Activated CD8-positive, alpha-beta T cell treated with anti-CD3 and anti-CD28 coated beads, Interleukin-2, amount 10 ng/mL, durations not matched to agents 7 days and 5 days (primary cell): ENCODE results near the gene UQCRC2. TPM values are rescaled to one million over a fixed set of nuclear protein-coding genes. Genes with fewer than 3 reads are reported as not detected.
"Not testable (repeated sequence)": the region's sequence is repeated elsewhere in the genome, so short reads cannot be mapped to it uniquely, and the experiment has no call there.

ENCODE experiments used
- ATAC-seq: fragments of 150-1000 bp; cut with Tn5 transposase; one replicate; pipeline ENCODE4 v1.10.0; 2021; ENCODE audit warnings: moderate library complexity
- CTCF ChIA-PET: fragments of 350-600 bp; sonication (Branson Sonifier 250); formaldehyde crosslinking; loops from one replicate; lab custom pipeline; 2021; ENCODE audit warnings: antibody characterized with exemption; lab: Charles Lee
- POLR2A ChIA-PET: fragments of 350-600 bp; sonication (Branson Sonifier 250); formaldehyde crosslinking; loops from one replicate; lab custom pipeline; 2021; ENCODE audit warnings: antibody characterized with exemption; lab: Charles Lee
- DNase-seq: peaks from one replicate; pipeline ENCODE4 v3.0.0-alpha.2; 2020
- H3K27ac Mint-ChIP-seq: one replicate; pipeline ENCODE4 v1.8.0; 2021; ENCODE audit warnings: mild to moderate bottlenecking, mixed read lengths
- H3K27me3 Mint-ChIP-seq: one replicate; pipeline ENCODE4 v1.8.0; 2021; ENCODE audit warnings: low read depth, mixed read lengths
- H3K36me3 Mint-ChIP-seq: one replicate; pipeline ENCODE4 v1.8.0; 2021; ENCODE audit warnings: low read depth, mixed read lengths
- H3K4me1 Mint-ChIP-seq: one replicate; pipeline ENCODE4 v1.8.0; 2021; ENCODE audit warnings: low read depth, mixed read lengths
- H3K4me3 Mint-ChIP-seq: one replicate; pipeline ENCODE4 v1.8.0; 2021; ENCODE audit warnings: mild to moderate bottlenecking, mixed read lengths
- H3K9me3 Mint-ChIP-seq: one replicate; pipeline ENCODE4 v1.8.0; 2022; ENCODE audit warnings: mixed read lengths; ENCODE audit not compliant: insufficient read depth
- total RNA-seq, 2 experiments: library from RNA; stranded (reverse); gene quantifications; one replicate each; pipeline ENCODE4 v1.2.3, GENCODE V29; 2021

The UQCRC2 gene
- total RNA-seq, 2 experiments from 2014 or later = 231 to 238 TPM

DNA sequence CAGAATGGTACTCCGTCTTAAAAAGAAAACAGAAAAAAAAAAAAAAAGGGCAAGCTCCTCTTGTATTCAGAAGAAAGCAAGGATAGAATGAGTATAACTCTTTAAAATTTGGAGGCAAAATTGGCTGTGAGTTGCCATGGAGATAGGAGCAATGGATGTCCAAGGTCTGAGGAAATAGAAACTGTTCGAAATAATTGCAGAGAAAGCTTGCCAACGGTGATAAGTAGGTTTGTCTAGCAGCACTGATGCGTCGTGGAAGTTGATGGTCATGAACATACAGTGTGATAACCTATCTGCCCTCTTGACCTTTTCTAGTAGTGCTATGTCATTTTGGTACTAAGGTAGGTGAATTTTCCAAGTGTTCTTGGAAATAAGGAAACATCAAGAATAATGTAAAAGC, 57.7 kb downstream of the UQCRC2 start:
- no peak overlapping the region for H3K27ac Mint-ChIP-seq
- H3K4me3 Mint-ChIP-seq = no peak overlapping the region
- H3K4me1 Mint-ChIP-seq = peaks cover 40% of the 10 kb centered on the region
- H3K9me3 Mint-ChIP-seq = no peaks in the 10 kb centered on the region
- peaks cover 5% of the 10 kb centered on the region for H3K36me3 Mint-ChIP-seq
- ATAC-seq (no peak), DNase-seq (no peak)
- POLR2A ChIA-PET = no interaction called here
- H3K27me3 Mint-ChIP-seq = peaks cover 2% of the 10 kb centered on the region
- CTCF ChIA-PET = interaction anchor here (0.5 to 8.2 kb wide), 3 partner anchors 30 to 178 kb away, joined by 3 to 139 read pairs (median 5); no protein-coding TSS in a partner anchor

DNA sequence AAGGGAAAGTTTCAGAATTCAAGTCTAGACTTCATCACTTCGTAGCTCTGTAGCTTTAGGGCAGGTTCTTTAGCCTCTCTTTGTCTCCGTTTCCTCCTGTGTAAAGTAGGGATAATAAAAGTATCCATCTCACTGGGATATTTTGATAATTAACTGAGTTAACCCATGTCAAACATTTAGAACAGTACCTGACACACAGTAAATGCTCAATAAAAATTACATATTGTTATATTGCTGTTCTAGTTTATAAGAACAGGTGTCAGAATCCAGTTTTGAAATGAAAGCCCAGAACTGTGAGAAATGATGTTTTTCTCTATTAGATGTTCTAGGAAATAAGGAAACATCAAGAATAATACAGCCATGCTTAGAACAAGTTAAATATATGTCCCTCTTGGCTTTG, 59.1 kb downstream of the UQCRC2 start:
- H3K36me3 Mint-ChIP-seq = peaks cover 5% of the 10 kb centered on the region
- ATAC-seq (no peak), DNase-seq (no peak)
- H3K4me1 Mint-ChIP-seq = peaks cover 34% of the 10 kb centered on the region
- ChIA-PET POLR2A (no interaction called here), CTCF (interaction anchor here (0.7 to 3.4 kb wide), 4 partner anchors 10 to 176 kb away, joined by 3 to 17 read pairs (median 6); no protein-coding TSS in a partner anchor)
- H3K27ac Mint-ChIP-seq = no peak overlapping the region
- H3K9me3 Mint-ChIP-seq = no peaks in the 10 kb centered on the region
- H3K4me3 Mint-ChIP-seq = no peak overlapping the region
- no peaks in the 10 kb centered on the region for H3K27me3 Mint-ChIP-seq

DNA sequence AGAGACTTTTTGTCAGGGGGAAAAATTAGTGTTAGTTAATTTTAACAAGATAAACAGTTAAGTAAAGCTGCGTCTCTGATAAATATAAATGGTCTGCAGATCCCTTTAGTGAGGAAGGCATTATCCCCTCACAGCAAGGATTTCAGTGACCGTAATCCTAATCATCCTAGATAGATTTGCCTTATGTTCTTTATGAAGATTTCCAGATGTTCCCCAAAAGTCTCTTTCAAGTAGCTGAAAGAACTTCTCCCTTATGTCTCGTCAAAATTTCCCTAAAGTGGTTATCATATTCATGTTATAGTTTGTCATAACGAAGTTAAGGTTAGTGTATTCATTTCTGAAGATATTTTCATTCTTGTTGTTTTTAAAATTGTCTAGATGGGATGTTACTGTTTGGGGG, 60.3 kb downstream of the UQCRC2 start:
- ChIA-PET CTCF (interaction anchor here (0.7 to 3.4 kb wide), 3 partner anchors 33 to 1487 kb away, joined by 3 to 17 read pairs (median 3); no protein-coding TSS in a partner anchor), POLR2A (no interaction called here)
- no peak for DNase-seq
- H3K4me3 Mint-ChIP-seq = no peak overlapping the region
- H3K27me3 Mint-ChIP-seq = no peaks in the 10 kb centered on the region
- no peaks in the 10 kb centered on the region for H3K9me3 Mint-ChIP-seq
- ATAC-seq = no peak
- H3K36me3 Mint-ChIP-seq = peaks cover 5% of the 10 kb centered on the region
- H3K4me1 Mint-ChIP-seq = peaks cover 31% of the 10 kb centered on the region
- no peak overlapping the region for H3K27ac Mint-ChIP-seq

DNA sequence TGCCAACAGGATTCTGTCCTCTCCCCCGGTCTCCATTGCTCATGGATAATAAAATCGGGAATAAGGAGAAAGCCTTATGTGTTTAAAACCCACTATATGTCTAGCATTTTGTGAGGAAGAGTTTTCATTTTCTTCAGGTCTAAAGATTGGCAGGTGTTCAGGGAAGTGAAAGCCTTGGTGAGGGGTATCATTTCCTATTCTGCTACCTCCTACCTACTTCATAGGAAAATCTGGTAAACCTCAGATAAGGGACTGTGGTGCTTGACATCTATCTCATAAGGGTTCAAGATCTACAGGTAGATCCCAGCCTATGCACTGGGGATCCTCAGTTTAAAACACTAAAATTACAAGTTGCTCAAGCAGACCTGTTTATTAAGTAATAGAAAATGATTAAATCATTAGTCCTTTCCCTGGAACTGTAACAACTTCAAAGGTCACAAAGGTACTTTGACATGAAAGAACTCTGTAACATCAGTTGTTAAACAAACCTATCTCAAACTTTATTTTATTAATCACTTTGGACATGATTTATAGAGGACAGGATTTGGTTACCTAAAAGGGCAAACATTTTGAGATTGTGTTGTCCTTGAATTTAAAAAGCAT, 61.2 kb downstream of the UQCRC2 start:
- peaks cover 5% of the 10 kb centered on the region for H3K36me3 Mint-ChIP-seq
- H3K9me3 Mint-ChIP-seq = no peaks in the 10 kb centered on the region
- no peak for DNase-seq
- CTCF ChIA-PET = interaction anchor here (3.4 kb wide), 1 partner anchor 64 kb away, joined by 17 read pairs; no protein-coding TSS in a partner anchor
- H3K4me1 Mint-ChIP-seq = peaks cover 26% of the 10 kb centered on the region
- no peak overlapping the region for H3K27ac Mint-ChIP-seq
- no peak overlapping the region for H3K4me3 Mint-ChIP-seq
- POLR2A ChIA-PET = no interaction called here
- H3K27me3 Mint-ChIP-seq = no peaks in the 10 kb centered on the region
- no peak for ATAC-seq

DNA sequence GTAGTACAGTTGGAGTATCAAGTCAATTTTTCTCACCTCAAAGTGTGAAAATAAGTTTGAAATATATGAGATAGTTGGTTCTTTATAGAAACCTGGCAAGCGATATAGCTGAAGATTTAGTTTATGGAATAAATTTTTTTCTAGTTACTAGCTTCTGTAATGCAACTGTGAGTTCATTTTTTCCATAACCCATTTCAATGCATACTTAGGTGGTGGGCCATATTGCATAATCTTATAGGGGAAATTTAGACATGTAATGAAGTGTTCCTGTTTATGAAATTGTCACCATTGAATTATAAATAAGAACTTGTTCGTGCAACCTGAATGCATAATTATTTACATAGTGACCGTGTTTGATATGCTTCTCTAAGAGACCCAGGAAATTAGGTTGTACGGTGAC, 63.8 kb downstream of the UQCRC2 start:
- Mint-ChIP-seq H3K4me1 (peaks cover 12% of the 10 kb centered on the region), H3K9me3 (no peaks in the 10 kb centered on the region), H3K36me3 (no peaks in the 10 kb centered on the region), H3K4me3 (no peak overlapping the region), H3K27me3 (no peaks in the 10 kb centered on the region), H3K27ac (no peak overlapping the region)
- CTCF ChIA-PET = interaction anchor here (1.0 to 4.1 kb wide), 6 partner anchors 10 to 172 kb away, joined by 3 to 35 read pairs (median 6); partner anchors contain the start of gene PDZD9
- no peak for DNase-seq
- no peak for ATAC-seq
- POLR2A ChIA-PET = no interaction called here

DNA sequence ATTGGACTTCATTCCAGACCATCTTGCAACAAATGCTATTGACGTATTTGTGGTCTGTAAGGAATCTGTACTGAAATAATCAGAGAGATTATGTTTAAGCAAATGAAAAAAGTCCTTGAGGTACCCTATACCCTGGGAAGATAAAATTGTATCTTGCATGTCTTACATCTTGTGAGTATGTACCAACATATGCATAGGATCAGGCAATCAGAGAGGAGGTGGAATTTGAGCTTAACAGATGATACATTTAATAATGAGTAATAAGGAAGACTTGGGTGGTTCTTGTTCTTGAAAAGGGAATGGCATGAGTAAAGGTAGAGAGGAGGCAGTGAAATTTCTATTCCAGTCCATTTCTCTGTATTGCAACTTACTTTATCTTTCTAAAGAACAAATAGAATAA, 65.4 kb downstream of the UQCRC2 start:
- Mint-ChIP-seq H3K27ac (no peak overlapping the region), H3K4me1 (peaks cover 11% of the 10 kb centered on the region), H3K4me3 (no peak overlapping the region), H3K27me3 (no peaks in the 10 kb centered on the region), H3K36me3 (no peaks in the 10 kb centered on the region), H3K9me3 (no peaks in the 10 kb centered on the region)
- ATAC-seq (no peak), DNase-seq (no peak)
- ChIA-PET POLR2A (no interaction called here), CTCF (interaction anchor here (4.1 kb wide), 1 partner anchor 60 kb away, joined by 35 read pairs; no protein-coding TSS in a partner anchor)

DNA sequence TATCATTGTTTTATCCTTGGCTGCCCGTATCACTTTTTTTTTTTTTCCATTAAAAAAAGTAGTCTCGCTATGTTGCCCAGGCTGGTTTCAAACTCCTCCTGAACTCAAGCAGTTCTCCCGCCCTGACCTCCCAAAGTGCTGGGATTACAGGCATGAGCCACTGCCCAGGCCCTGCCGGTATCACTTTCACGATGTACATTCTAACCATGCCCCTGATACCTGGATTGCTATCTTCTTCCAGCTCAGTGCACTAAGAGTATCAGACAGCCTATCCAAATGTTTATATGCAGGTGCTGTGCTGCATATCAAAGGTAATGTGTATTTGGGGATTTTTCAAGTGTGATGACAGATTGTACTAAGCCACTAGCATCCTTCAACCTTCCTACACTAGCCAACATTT, 69.0 kb downstream of the UQCRC2 start:
- H3K9me3 Mint-ChIP-seq = no peaks in the 10 kb centered on the region
- peaks cover 2% of the 10 kb centered on the region for H3K4me1 Mint-ChIP-seq
- H3K27ac Mint-ChIP-seq = no peak overlapping the region
- POLR2A ChIA-PET = no interaction called here
- no peak overlapping the region for H3K4me3 Mint-ChIP-seq
- DNase-seq (no peak), ATAC-seq (no peak)
- CTCF ChIA-PET = interaction anchor here (0.6 to 1.6 kb wide), 3 partner anchors 56 to 833 kb away, joined by 3 to 8 read pairs (median 3); no protein-coding TSS in a partner anchor
- no peaks in the 10 kb centered on the region for H3K27me3 Mint-ChIP-seq
- H3K36me3 Mint-ChIP-seq = no peaks in the 10 kb centered on the region

DNA sequence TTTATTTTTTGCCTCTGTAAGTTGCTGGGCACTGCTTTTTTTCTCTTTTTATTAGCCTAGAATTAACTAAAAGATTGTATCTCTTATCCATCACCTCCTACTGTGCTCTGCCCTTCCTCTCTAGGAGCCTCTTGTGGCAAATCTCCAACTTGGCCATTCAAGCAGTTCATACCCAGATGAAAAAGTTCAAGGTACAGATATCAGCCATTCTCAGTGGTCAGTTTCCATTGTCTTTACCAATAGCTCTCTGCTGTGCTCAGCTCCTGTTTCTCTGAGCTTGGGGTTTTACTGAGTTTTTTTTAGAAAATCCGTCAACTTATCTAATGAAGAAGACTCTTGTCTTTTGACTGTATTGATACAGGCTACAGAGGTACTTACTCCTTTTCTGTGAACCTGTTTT, 70.3 kb downstream of the UQCRC2 start:
- Mint-ChIP-seq H3K4me1 (peaks cover 2% of the 10 kb centered on the region), H3K4me3 (no peak overlapping the region), H3K27me3 (no peaks in the 10 kb centered on the region), H3K27ac (no peak overlapping the region), H3K9me3 (no peaks in the 10 kb centered on the region), H3K36me3 (no peaks in the 10 kb centered on the region)
- no peak for ATAC-seq
- no peak for DNase-seq
- CTCF ChIA-PET = no interaction called here
- POLR2A ChIA-PET = interaction anchor here (0.6 kb wide), 1 partner anchor 20 kb away, joined by 3 read pairs; no protein-coding TSS in a partner anchor

DNA sequence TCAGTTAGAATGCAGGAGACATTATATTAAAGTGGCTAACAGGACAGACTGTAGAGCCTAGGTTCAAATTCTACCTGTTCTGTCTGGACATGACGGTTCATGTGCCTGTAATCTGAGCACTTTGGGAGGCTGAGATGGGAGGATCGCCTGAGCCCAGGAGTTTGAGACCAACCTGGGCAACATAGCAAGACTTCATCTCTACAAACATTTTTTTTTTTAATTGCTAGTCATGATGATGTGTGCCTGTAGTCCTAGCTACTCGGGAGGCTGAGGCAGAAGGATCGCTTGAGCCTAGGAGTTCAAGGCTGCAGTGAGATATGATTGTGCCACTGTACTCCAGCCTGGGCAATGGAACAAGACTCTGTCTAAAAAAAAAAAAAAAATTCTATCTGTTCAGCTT, 71.6 kb downstream of the UQCRC2 start:
- ATAC-seq, H3K27ac Mint-ChIP-seq, H3K36me3 Mint-ChIP-seq, DNase-seq, H3K27me3 Mint-ChIP-seq, H3K4me1 Mint-ChIP-seq, H3K4me3 Mint-ChIP-seq, POLR2A ChIA-PET, H3K9me3 Mint-ChIP-seq: not testable (repeated sequence)
- CTCF ChIA-PET = interaction anchor here (5.4 kb wide), 1 partner anchor 53 kb away, joined by 21 read pairs; no protein-coding TSS in a partner anchor

DNA sequence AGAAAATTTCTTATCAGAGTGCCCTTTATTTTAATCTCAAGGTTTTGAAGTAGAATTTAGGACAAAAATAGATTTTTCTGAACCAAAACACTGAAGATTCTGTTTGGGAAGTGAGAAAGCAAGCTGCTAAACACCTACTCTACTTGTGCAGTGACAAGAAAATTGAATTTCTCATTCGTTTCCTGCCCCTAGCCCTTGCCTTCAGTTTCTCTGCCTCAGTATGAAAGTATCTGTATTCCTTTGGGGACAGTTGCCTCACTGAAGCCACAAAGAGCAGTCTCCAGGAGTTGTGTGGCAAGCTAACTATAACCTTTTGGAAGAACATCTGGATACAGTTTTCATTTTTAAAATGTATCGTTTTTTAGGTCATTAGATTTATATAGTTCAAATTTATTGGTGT, 74.5 kb downstream of the UQCRC2 start:
- peaks cover 9% of the 10 kb centered on the region for H3K36me3 Mint-ChIP-seq
- no peak overlapping the region for H3K4me3 Mint-ChIP-seq
- CTCF ChIA-PET = interaction anchor here (1.3 to 5.4 kb wide), 2 partner anchors 50 to 114 kb away, joined by 3 to 21 read pairs; no protein-coding TSS in a partner anchor
- peaks cover 12% of the 10 kb centered on the region for H3K4me1 Mint-ChIP-seq
- POLR2A ChIA-PET = no interaction called here
- ATAC-seq (no peak), DNase-seq (no peak)
- H3K27me3 Mint-ChIP-seq = no peaks in the 10 kb centered on the region
- H3K27ac Mint-ChIP-seq = no peak overlapping the region
- no peaks in the 10 kb centered on the region for H3K9me3 Mint-ChIP-seq

DNA sequence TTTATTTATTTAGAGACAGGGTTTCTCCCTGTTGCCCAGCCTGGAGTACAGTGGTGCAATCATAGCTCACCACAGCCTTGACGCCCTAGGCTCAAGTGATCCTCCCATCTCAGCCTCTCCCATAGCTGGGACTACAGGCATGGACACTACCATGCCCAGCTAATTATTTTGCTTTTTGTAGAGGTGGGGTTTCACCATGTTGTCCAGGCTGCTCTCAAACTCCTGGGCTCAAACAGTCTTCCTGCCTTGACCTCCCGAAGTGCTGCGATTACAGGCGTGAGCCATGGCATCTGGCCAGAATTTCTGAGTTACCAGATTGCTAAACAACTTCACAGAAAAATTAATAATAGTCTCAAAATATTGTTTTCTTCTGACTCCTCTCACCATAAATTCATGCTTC, 76.5 kb downstream of the UQCRC2 start:
- H3K9me3 Mint-ChIP-seq = no peaks in the 10 kb centered on the region
- H3K27me3 Mint-ChIP-seq = no peaks in the 10 kb centered on the region
- H3K4me3 Mint-ChIP-seq = no peak overlapping the region
- H3K27ac Mint-ChIP-seq = no peak overlapping the region
- CTCF ChIA-PET = interaction anchor here (5.4 kb wide), 1 partner anchor 48 kb away, joined by 21 read pairs; no protein-coding TSS in a partner anchor
- DNase-seq (no peak), ATAC-seq (no peak)
- H3K36me3 Mint-ChIP-seq = peaks cover 11% of the 10 kb centered on the region
- POLR2A ChIA-PET = no interaction called here
- peaks cover 17% of the 10 kb centered on the region for H3K4me1 Mint-ChIP-seq

DNA sequence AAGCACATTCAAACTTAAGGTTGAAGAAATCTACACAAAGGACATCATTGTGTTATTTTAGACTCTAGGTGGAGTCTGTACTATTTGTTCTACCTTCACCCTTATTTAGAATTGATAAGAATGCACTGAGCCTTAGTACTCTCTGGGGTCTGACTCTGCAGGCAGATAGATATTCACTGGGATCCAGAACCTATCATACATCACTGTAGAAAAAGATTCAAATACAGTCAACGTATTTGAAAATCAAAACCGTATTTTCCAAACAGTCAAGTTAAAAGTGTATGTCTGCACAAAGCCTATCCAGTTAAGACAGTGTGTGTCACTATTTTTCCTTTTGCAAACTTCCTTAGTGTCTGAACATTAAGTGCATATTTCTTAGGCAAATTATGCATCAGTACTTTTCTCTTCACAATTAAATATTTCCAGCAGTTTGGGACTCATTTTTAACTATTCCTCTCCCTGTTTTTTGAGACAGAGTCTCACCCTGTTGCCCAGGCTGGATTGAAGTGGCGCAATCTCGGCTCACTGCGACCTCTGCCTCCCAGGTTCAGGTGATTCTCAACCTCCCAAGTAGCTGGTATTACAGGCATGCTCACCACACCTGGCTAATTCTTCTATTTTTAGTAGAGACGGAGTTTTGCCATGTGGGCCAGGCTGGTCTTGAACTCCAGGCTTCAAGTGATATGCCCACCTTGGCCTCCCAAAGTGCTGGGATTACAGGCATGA, 77.1 kb downstream of the UQCRC2 start:
- Mint-ChIP-seq H3K27me3 (no peaks in the 10 kb centered on the region), H3K9me3 (no peaks in the 10 kb centered on the region), H3K27ac (no peak overlapping the region), H3K4me3 (no peak overlapping the region), H3K36me3 (peaks cover 11% of the 10 kb centered on the region), H3K4me1 (peaks cover 19% of the 10 kb centered on the region)
- DNase-seq (no peak), ATAC-seq (no peak)
- CTCF ChIA-PET = interaction anchor here (1.6 to 5.4 kb wide), 2 partner anchors 47 to 48 kb away, joined by 9 to 21 read pairs; no protein-coding TSS in a partner anchor
- POLR2A ChIA-PET = no interaction called here
